H9 (cell line): ENCODE data around the gene TBCK. TPM values are rescaled to one million over a fixed set of nuclear protein-coding genes. Genes with fewer than 3 reads are reported as not detected.

Experiments
- DNase-seq: peaks from one replicate; pipeline ENCODE4 v3.0.0-alpha.2; 2017
- H2AFZ ChIP-seq: one replicate; pipeline ENCODE4 v1.6.1; 2013; ENCODE audit warnings: mild to moderate bottlenecking, low read length, control low read depth, moderate library complexity
- H2AK5ac ChIP-seq: 2 replicates; pipeline ENCODE4 v1.6.1; 2013; ENCODE audit warnings: low read length, control low read depth, mixed read lengths; ENCODE audit not compliant: insufficient read length
- H2BK120ac ChIP-seq: one replicate; pipeline ENCODE4 v1.6.1; 2013; ENCODE audit warnings: low read depth, mild to moderate bottlenecking, low read length, control low read depth, inconsistent platforms; ENCODE audit not compliant: poor library complexity, severe bottlenecking
- H2BK12ac ChIP-seq: 2 replicates; pipeline ENCODE4 v1.6.1; 2013; ENCODE audit warnings: low read length, control low read depth, mixed read lengths, low read depth; ENCODE audit not compliant: insufficient read length
- H2BK15ac ChIP-seq: 2 replicates; pipeline ENCODE4 v1.6.1; 2013; ENCODE audit warnings: low read depth, low read length, control low read depth
- H2BK20ac ChIP-seq: one replicate; pipeline ENCODE4 v1.6.1; 2013; ENCODE audit warnings: low read depth, mild to moderate bottlenecking, low read length, control low read depth, inconsistent platforms; ENCODE audit not compliant: poor library complexity, severe bottlenecking
- H2BK5ac ChIP-seq: 2 replicates; pipeline ENCODE4 v1.6.1; 2013; ENCODE audit warnings: low read length, control low read depth, mixed read lengths; ENCODE audit not compliant: insufficient read length
- H3K14ac ChIP-seq: 2 replicates; pipeline ENCODE4 v1.6.1; 2013; ENCODE audit warnings: low read length, control low read depth; ENCODE audit not compliant: insufficient read depth
- H3K18ac ChIP-seq: 2 replicates; pipeline ENCODE4 v1.6.1; 2013; ENCODE audit warnings: low read depth, mild to moderate bottlenecking, mixed read lengths, low read length, control low read depth; ENCODE audit not compliant: insufficient read length
- H3K23ac ChIP-seq: 2 replicates; pipeline ENCODE4 v1.6.1; 2013; ENCODE audit warnings: low read length, control low read depth, mixed read lengths, low read depth; ENCODE audit not compliant: insufficient read length
- H3K23me2 ChIP-seq: 2 replicates; pipeline ENCODE4 v1.6.1; 2013; ENCODE audit warnings: low read depth, mild to moderate bottlenecking, mixed read lengths, low read length, control low read depth; ENCODE audit not compliant: insufficient read length, poor library complexity, severe bottlenecking
- H3K27ac ChIP-seq: 2 replicates; pipeline ENCODE4 v1.5.1; 2013; ENCODE audit warnings: low read length, control low read depth, mixed read lengths, low read depth; ENCODE audit not compliant: insufficient read length
- H3K27me3 ChIP-seq: 2 replicates; pipeline ENCODE4 v1.6.1; 2013; ENCODE audit warnings: low read length, control low read depth, inconsistent platforms; ENCODE audit not compliant: insufficient read depth
- H3K4ac ChIP-seq: 2 replicates; pipeline ENCODE4 v1.6.1; 2013; ENCODE audit warnings: low read depth, mild to moderate bottlenecking, control low read depth, inconsistent platforms, low read length, moderate library complexity
- H3K4me1 ChIP-seq: 2 replicates; pipeline ENCODE4 v1.6.1; 2013; ENCODE audit warnings: low read length, control low read depth, inconsistent platforms; ENCODE audit not compliant: insufficient read depth
- H3K4me2 ChIP-seq: 2 replicates; pipeline ENCODE4 v1.6.1; 2013; ENCODE audit warnings: low read length, control low read depth, mixed read lengths; ENCODE audit not compliant: insufficient read length, insufficient read depth
- H3K56ac ChIP-seq: 2 replicates; pipeline ENCODE4 v1.6.1; 2013; ENCODE audit warnings: low read depth, mild to moderate bottlenecking, mixed read lengths, low read length, control low read depth; ENCODE audit not compliant: insufficient read length
- H3K79me1 ChIP-seq: 2 replicates; pipeline ENCODE4 v1.6.1; 2013; ENCODE audit warnings: low read depth, mild to moderate bottlenecking, moderate library complexity, low read length, control low read depth, inconsistent platforms; ENCODE audit not compliant: insufficient read depth, poor library complexity, severe bottlenecking
- H3K79me2 ChIP-seq: 2 replicates; pipeline ENCODE4 v1.6.1; 2013; ENCODE audit warnings: low read length, control low read depth, inconsistent platforms; ENCODE audit not compliant: insufficient read depth
- H3K9ac ChIP-seq: 2 replicates; pipeline ENCODE4 v1.6.1; 2013; ENCODE audit warnings: low read length, control low read depth, mixed read lengths; ENCODE audit not compliant: insufficient read length; ENCODE audit errors: extremely low read depth
- H3K9me3 ChIP-seq: one replicate; pipeline ENCODE4 v1.6.1; 2013; ENCODE audit warnings: low read depth, low read length, inconsistent platforms; ENCODE audit not compliant: control insufficient read depth
- H3T11ph ChIP-seq: one replicate; pipeline ENCODE4 v1.6.1; 2013; ENCODE audit warnings: mild to moderate bottlenecking, low read length, control low read depth, inconsistent platforms
- H4K20me1 ChIP-seq: one replicate; pipeline ENCODE4 v1.6.1; 2013; ENCODE audit not compliant: control insufficient read depth, insufficient read length, insufficient read depth
- H4K5ac ChIP-seq: 2 replicates; pipeline ENCODE4 v1.6.1; 2013; ENCODE audit warnings: low read depth, mild to moderate bottlenecking, mixed read lengths, low read length, control low read depth; ENCODE audit not compliant: insufficient read length
- H4K8ac ChIP-seq: replicated peaks from 2 replicates; pipeline ENCODE4 v1.6.1; 2013; ENCODE audit warnings: low read length, control low read depth, mixed read lengths, low read depth; ENCODE audit not compliant: insufficient read length
- H4K91ac ChIP-seq: 2 replicates; pipeline ENCODE4 v1.6.1; 2013; ENCODE audit warnings: low read depth, mild to moderate bottlenecking, moderate library complexity, mixed read lengths, low read length, control low read depth; ENCODE audit not compliant: insufficient read length
- H3K27ac Mint-ChIP-seq, 3 experiments: 2 replicates in 2 of 3; 3 replicates in 1 of 3; pipeline ENCODE4 v1.8.0; 2020 to 2021; ENCODE audit warnings: mixed read lengths in 3 of 3, mild to moderate bottlenecking in 1 of 3, moderate library complexity in 1 of 3
- H3K27me3 Mint-ChIP-seq: 2 replicates; pipeline ENCODE4 v1.8.0; 2021; ENCODE audit warnings: low read depth, mild to moderate bottlenecking, moderate library complexity, mixed read lengths
- H3K36me3 Mint-ChIP-seq, 3 experiments: 2 replicates in 2 of 3; 3 replicates in 1 of 3; pipeline ENCODE4 v1.8.0; 2020 to 2021; ENCODE audit warnings: low read depth in 3 of 3, mixed read lengths in 3 of 3; ENCODE audit not compliant: insufficient read depth in 1 of 3
- H3K4me1 Mint-ChIP-seq, 2 experiments: 2 replicates each; pipeline ENCODE4 v1.8.0; 2020; ENCODE audit warnings: mixed read lengths in 2 of 2
- H3K4me3 Mint-ChIP-seq, 2 experiments: 2 replicates in 1 of 2; 3 replicates in 1 of 2; pipeline ENCODE4 v1.8.0; 2020 to 2021; ENCODE audit warnings: mild to moderate bottlenecking in 2 of 2, mixed read lengths in 2 of 2, moderate library complexity in 1 of 2
- H3K9me3 Mint-ChIP-seq, 2 experiments: 2 replicates in 1 of 2; 3 replicates in 1 of 2; pipeline ENCODE4 v1.8.0; 2020; ENCODE audit warnings: mild to moderate bottlenecking in 2 of 2, mixed read lengths in 2 of 2, moderate library complexity in 1 of 2
- WGBS: extraction: QIAGEN DNeasy Blood & Tissue Kit; methylation state at CpG from one replicate; pipeline ENCODE4 v1.1.7; 2013; ENCODE audit warnings: missing lambda C conversion rate, low lambda C conversion rate, mixed read lengths; ENCODE audit not compliant: insufficient read length; ENCODE audit errors: extremely low coverage; 5-methylcytosine and 5-hydroxymethylcytosine counted together
- total RNA-seq: library from RNA; stranded (reverse); gene quantifications from 2 replicates; pipeline ENCODE4 v1.2.1, GENCODE V29; 2021
- TF ChIP-seq, protein P1 (sequence below): fragments of 200-600 bp; sonication (generic); conservative IDR thresholded peaks from 3 replicates; pipeline ENCODE4 v1.8.0; 2021; ENCODE audit warnings: antibody characterized with exemption, mild to moderate bottlenecking

TBCK gene
- total RNA-seq, 1 experiment from 2014 or later = 22.1 TPM

DNA sequence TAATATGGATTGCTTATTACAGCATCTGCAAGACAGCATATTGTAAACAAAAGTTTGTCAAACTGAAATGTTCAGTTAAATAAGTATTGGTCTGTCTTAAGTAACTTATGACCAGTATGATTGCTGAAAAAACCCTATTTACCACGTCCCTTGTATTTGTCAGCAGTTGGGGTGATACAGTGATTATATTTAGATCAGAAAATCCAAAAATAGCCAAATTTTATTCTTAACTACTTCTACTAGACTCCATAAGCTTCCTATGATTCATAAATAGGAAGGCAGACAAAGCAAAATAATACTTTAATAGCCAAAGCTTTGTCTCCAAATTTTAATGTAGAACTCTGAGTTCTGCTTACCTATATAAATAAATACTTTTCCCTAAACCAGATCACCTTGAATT, 45.3 kb downstream of the TBCK start:
- Histone ChIP-seq H3K4ac (no peak overlapping the region), H3K9me3 (no peaks in the 10 kb centered on the region), H3K79me1 (no peaks in the 10 kb centered on the region), H3K9ac (no peak overlapping the region), H2AK5ac (no peak overlapping the region), H4K91ac (no peak overlapping the region), H2BK12ac (no peak overlapping the region), H3K79me2 (no peaks in the 10 kb centered on the region), H4K8ac (no peak overlapping the region), H3K23ac (no peak overlapping the region), H3K27me3 (no peaks in the 10 kb centered on the region), H4K20me1 (no peaks in the 10 kb centered on the region), H3K4me1 (no peaks in the 10 kb centered on the region), H2BK120ac (no peak overlapping the region), H3K23me2 (no peaks in the 10 kb centered on the region), H3K4me2 (no peak overlapping the region), H3K14ac (no peak overlapping the region), H3K27ac (no peak overlapping the region), H2AFZ (no peak overlapping the region), H2BK20ac (no peak overlapping the region), H4K5ac (no peak overlapping the region), H2BK5ac (no peak overlapping the region), H3K56ac (no peak overlapping the region), H3T11ph (no peak overlapping the region), H3K18ac (no peak overlapping the region), H2BK15ac (no peak overlapping the region)
- Mint-ChIP-seq H3K9me3 (no peaks in the 10 kb centered on the region; a peak in 1 of 5 replicates), H3K27ac (no peak overlapping the region), H3K36me3 (peaks cover 5 to 7% (median 5%) of the 10 kb centered on the region in 3 experiments; a peak in 6 of 7 replicates), H3K27me3 (no peaks in the 10 kb centered on the region), H3K4me1 (peaks cover 6 to 12% of the 10 kb centered on the region in 2 experiments), H3K4me3 (no peak overlapping the region)
- DNase-seq = no peak
- WGBS = no CpG with 5 or more reads among the region's 1 CpG
- TF ChIP-seq, protein P1, sequence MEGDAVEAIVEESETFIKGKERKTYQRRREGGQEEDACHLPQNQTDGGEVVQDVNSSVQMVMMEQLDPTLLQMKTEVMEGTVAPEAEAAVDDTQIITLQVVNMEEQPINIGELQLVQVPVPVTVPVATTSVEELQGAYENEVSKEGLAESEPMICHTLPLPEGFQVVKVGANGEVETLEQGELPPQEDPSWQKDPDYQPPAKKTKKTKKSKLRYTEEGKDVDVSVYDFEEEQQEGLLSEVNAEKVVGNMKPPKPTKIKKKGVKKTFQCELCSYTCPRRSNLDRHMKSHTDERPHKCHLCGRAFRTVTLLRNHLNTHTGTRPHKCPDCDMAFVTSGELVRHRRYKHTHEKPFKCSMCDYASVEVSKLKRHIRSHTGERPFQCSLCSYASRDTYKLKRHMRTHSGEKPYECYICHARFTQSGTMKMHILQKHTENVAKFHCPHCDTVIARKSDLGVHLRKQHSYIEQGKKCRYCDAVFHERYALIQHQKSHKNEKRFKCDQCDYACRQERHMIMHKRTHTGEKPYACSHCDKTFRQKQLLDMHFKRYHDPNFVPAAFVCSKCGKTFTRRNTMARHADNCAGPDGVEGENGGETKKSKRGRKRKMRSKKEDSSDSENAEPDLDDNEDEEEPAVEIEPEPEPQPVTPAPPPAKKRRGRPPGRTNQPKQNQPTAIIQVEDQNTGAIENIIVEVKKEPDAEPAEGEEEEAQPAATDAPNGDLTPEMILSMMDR = no peak
